HUES6 (cell line): ENCODE results near the gene CCDC120.

Experiments used
- H3K27ac ChIP-seq: 2 replicates; pipeline ENCODE4 v1.7.0; 2013; ENCODE audit warnings: low read depth, mild to moderate bottlenecking, low read length, inconsistent platforms
- H3K27me3 ChIP-seq: 2 replicates; pipeline ENCODE4 v1.6.1; 2013; ENCODE audit warnings: low read length; ENCODE audit not compliant: control insufficient read depth, insufficient read depth
- H3K36me3 ChIP-seq: 2 replicates; pipeline ENCODE4 v1.6.1; 2013; ENCODE audit warnings: low read length; ENCODE audit not compliant: control insufficient read depth, insufficient read depth
- H3K4me1 ChIP-seq: 2 replicates; pipeline ENCODE4 v1.6.1; 2013; ENCODE audit warnings: low read length; ENCODE audit not compliant: control insufficient read depth, insufficient read depth
- H3K4me3 ChIP-seq: 2 replicates; pipeline ENCODE4 v1.5.1; 2013; ENCODE audit warnings: low read depth, low read length
- H3K9ac ChIP-seq: one replicate; pipeline ENCODE4 v1.6.1; 2013; ENCODE audit warnings: mild to moderate bottlenecking, low read length
- H3K9me3 ChIP-seq: 2 replicates; pipeline ENCODE4 v1.6.1; 2013; ENCODE audit warnings: low read depth, low read length; ENCODE audit not compliant: control insufficient read depth, insufficient read depth

The CCDC120 gene

DNA sequence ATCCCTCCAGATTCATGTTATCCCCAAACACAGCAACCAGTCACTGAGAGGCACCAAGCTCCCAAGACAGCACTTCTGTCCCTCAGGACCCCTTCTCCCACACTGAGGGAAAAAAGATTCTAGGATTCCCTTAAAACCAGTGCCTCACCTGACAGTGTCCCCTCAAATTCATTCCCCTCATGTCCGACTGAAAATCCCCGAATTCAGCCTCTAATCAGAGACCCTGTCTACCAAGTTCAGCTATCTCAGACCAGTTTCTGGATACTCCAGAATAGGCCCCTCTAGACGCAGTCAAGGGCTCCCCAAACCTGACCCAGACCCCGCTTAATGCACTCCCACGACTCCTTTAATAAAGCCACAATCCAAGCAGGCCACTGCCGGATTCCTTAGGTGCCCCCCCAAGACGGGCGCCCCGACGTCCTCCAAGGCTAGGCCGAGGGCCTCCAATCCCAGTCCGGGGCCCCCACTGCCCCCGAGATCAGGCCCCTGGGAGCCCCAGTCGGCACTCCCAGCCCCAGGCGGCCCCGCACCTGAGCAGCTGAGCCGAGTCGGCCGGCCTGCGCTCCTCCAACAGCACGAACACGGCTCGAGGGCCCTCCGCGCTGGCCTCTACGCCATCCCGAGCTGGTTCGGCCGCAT lies 16.1 kb upstream of the CCDC120 start:
- peaks cover 19% of the 10 kb centered on the region for H3K36me3 ChIP-seq
- H3K4me1 ChIP-seq: peaks cover 16% of the 10 kb centered on the region
- peak overlapping the region; percentile 96 for H3K27ac ChIP-seq
- no peaks in the 10 kb centered on the region for H3K27me3 ChIP-seq
- peak overlapping the region; percentile 90 for H3K9ac ChIP-seq
- peak overlapping the region; percentile 91 for H3K4me3 ChIP-seq
- H3K9me3 ChIP-seq: peaks cover 4% of the 10 kb centered on the region; the same call in 1 of the 2 replicates

DNA sequence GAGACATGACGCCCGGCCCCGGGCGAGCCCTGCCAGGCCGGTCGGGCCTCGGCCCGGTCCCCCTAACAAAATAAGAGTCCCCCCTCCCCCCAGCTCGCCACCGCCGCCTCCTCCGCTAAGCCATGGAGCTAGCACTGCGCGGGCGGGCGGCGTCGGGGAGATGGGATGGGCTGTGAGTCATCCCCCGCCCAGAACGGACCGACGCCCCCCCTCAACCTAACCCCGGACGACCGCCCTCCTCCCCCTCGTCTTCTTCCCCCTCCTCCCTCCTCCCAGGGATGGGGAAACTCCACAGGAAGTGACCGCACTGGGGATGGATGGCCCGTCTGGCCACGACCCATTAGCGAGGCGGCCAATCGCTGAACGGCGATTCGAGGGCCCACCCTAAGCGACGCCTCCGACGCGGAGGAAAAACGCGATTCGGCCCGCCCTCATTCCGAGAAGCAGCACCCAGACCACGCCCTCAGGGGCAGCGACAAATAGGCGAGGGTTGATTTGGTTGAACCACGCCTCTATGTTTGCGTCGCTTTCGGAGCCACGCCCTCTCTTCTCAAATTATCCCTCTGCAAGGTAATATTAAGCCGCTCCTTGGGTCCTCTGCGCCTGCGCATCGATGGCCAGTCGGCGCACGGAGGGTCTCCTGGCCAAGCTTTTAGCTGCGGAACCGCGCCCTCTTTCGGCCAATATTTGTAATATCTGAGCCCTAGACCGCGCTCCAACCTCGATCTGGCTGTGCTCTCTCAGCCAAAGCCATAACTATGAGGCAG lies 15.4 kb upstream of the CCDC120 start, which contains the start of gene TFE3:
Gene TFE3 (minus strand): TSS at position 138 of the 767 bp plus-strand sequence. CDS start 131 bp downstream, at position 7.
- H3K36me3 ChIP-seq: peaks cover 12% of the 10 kb centered on the region
- H3K9me3 ChIP-seq: no peaks in the 10 kb centered on the region; the same call in 1 of the 2 replicates
- H3K27ac ChIP-seq: peak within 1 kb of the TSS; percentile 96
- no peaks in the 10 kb centered on the region for H3K27me3 ChIP-seq
- peak within 1 kb of the TSS; percentile 90 for H3K9ac ChIP-seq
- peaks cover 16% of the 10 kb centered on the region for H3K4me1 ChIP-seq
- H3K4me3 ChIP-seq: peak within 1 kb of the TSS; percentile 91

DNA sequence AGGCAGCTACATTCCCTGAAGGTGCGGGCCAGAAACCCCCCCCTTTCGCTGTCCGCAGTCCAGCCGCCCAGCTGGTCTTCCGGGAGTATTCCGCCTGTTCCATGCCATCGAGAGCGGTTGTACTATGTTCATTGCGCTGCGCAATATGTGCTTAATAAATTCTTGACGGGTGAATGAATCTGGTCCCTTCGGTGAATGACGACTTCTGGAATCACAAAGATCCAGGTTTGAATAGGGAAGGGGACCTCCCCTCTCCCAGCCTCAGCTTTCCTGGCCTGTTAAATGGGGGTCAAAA lies 14.9 kb upstream of the CCDC120 start:
- Histone ChIP-seq H3K9ac (peak overlapping the region; percentile 42), H3K27me3 (no peaks in the 10 kb centered on the region), H3K4me1 (peaks cover 12% of the 10 kb centered on the region), H3K4me3 (peak overlapping the region; percentile 52), H3K36me3 (peaks cover 7% of the 10 kb centered on the region), H3K27ac (no peak overlapping the region), H3K9me3 (no peaks in the 10 kb centered on the region; the same call in 1 of the 2 replicates)

DNA sequence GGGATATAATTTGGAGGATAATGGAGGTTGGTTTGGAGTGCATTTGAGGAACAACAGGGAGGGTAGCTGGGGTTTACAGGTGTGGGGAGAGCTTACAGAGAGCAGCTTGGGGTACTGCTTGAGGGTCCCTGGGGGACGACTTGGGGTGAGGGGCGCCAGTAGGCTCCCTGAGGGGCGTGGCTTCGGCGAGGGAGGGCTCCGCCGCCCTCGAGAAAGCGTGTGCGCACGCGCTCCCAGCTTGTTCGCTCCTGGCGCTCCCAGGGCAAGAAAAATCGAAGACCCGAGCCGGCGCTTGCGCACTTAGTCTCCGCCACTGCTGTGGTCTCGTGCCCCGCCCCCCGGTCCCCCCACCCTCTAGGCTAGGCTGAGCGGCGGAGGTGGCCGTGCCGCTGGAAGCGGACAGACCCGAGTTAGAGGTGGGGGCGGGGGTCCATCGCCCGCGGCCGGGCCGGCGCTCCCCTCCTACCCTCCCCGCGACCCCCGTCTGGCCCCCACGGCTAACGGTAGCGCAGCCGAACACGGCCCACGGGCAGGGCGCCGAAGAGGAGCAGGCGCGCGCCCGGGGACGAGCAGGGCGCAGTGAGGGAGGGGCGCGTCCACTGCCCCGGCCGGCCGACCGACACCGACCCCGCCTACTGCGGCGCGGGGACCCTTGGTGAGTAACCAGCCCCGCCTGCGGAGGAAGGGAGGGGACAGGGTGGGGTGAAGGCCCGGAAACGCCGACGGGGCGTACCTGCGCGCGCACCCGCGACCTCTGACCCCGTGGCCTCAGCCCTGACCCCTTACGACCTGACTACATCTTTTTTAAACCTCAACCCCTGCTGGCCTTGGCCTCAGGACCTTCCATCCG lies 5.4 kb upstream of the CCDC120 start:
- H3K9ac ChIP-seq: peak overlapping the region; percentile 51
- H3K27me3 ChIP-seq: no peaks in the 10 kb centered on the region
- H3K4me1 ChIP-seq: peaks cover 6% of the 10 kb centered on the region; the same call in 1 of the 2 replicates
- no peak overlapping the region for H3K27ac ChIP-seq
- peaks cover 14% of the 10 kb centered on the region; the same call in 1 of the 2 replicates for H3K9me3 ChIP-seq
- H3K36me3 ChIP-seq: no peaks in the 10 kb centered on the region
- peak overlapping the region; percentile 67 for H3K4me3 ChIP-seq

DNA sequence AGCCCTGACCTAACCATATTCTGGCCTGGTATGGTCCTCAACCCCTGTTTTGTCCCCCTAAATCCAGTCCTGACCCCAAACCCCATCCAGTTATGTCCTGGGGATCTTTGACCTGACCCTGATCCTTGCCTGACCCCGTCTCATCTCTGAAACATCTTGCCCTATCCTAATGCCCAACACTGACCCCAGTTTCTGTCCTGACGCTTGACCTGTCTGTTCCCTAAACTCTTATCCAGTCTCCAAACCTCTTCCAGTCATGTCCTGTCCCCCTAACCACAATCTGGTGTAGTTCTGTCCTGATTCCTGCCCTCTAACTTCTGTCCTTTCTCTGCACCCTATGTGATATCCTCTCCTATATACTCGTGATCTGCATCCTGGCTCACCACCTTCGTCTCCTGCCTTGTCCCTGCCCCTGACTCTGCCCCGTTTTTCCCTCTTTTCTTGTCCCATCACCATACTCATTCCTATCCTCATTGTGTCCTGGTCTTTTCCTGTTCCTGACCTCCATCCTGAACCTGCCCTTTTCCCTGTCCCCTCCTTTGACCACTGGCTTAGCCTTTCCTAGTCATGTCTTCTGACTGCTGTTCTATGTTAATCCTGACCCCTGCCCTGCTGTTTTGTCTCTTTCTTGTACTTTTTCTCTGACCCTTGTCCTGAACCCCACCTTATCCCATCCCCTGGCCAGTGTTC lies 4.6 kb upstream of the CCDC120 start:
- H3K36me3 ChIP-seq: no peaks in the 10 kb centered on the region
- H3K4me3 ChIP-seq: peak overlapping the region; percentile 67
- peaks cover 9% of the 10 kb centered on the region; the same call in 1 of the 2 replicates for H3K4me1 ChIP-seq
- H3K9me3 ChIP-seq: peaks cover 14% of the 10 kb centered on the region; the same call in 1 of the 2 replicates
- H3K27ac ChIP-seq: no peak overlapping the region
- H3K9ac ChIP-seq: no peak overlapping the region
- H3K27me3 ChIP-seq: no peaks in the 10 kb centered on the region

GRCh38 chrX:49059201-49059600 lies 402 bp downstream of the CCDC120 start:
- Histone ChIP-seq H3K4me3 (peak overlapping the region; percentile 56), H3K9ac (peak overlapping the region; percentile 57), H3K27ac (no peak overlapping the region), H3K27me3 (no peaks in the 10 kb centered on the region), H3K4me1 (peaks cover 5% of the 10 kb centered on the region; the same call in 1 of the 2 replicates), H3K36me3 (peaks cover 18% of the 10 kb centered on the region), H3K9me3 (peaks cover 10% of the 10 kb centered on the region; the same call in 1 of the 2 replicates)

GRCh38 chrX:49059681-49060085 lies 884 bp downstream of the CCDC120 start:
- peaks cover 22% of the 10 kb centered on the region for H3K36me3 ChIP-seq
- H3K4me3 ChIP-seq: peak overlapping the region; percentile 56
- H3K9me3 ChIP-seq: peaks cover 10% of the 10 kb centered on the region; the same call in 1 of the 2 replicates
- no peak overlapping the region for H3K27ac ChIP-seq
- peak overlapping the region; percentile 57 for H3K9ac ChIP-seq
- H3K27me3 ChIP-seq: no peaks in the 10 kb centered on the region
- peaks cover 5% of the 10 kb centered on the region; the same call in 1 of the 2 replicates for H3K4me1 ChIP-seq

DNA sequence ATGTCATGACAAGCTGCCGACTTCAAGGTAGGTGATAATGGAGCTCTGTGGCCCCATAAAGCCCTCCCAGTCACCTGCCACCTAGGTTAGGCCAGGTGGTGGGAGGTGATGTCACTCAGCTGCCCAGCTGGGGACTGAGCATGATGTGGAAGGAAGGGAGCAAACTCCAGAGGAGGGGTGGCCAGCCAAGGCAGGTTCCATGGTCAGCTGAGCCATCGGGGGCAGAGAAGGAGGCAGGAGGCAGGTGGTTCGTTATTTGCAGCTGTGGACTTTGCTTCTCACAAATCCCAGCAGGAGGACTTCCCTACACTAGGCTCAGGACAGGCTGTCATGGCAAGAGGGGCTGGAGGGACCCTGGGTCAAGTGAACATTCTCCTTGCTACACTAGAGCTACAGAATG lies 2.1 kb downstream of the CCDC120 start:
- Histone ChIP-seq H3K9me3 (peaks cover 5% of the 10 kb centered on the region; the same call in 1 of the 2 replicates), H3K4me1 (peaks cover 5% of the 10 kb centered on the region; the same call in 1 of the 2 replicates), H3K4me3 (no peak overlapping the region), H3K27ac (no peak overlapping the region), H3K27me3 (no peaks in the 10 kb centered on the region), H3K9ac (no peak overlapping the region), H3K36me3 (peaks cover 28% of the 10 kb centered on the region)

DNA sequence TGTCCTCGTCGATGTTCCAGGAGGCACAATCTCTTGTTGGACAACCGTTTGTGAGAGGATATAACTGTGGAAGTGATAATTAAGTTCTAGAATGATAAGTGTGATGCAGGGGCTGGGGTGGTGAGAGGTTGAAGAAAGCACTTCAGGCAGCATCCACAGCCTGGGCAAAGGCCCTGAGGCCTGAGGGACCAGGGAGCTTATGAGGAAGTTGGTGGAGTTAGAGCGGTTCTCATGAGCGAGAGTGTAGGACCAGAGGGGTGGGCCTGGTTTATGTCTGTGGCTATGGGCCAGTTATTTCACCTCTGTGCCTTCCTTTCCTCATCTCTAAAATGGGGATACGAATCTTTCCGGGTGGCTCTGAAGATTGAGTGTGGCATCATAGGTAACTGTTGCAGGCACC lies 2.7 kb downstream of the CCDC120 start:
- peaks cover 33% of the 10 kb centered on the region for H3K36me3 ChIP-seq
- no peaks in the 10 kb centered on the region for H3K27me3 ChIP-seq
- H3K9ac ChIP-seq: no peak overlapping the region
- peaks cover 5% of the 10 kb centered on the region; the same call in 1 of the 2 replicates for H3K9me3 ChIP-seq
- peaks cover 5% of the 10 kb centered on the region; the same call in 1 of the 2 replicates for H3K4me1 ChIP-seq
- no peak overlapping the region for H3K4me3 ChIP-seq
- no peak overlapping the region for H3K27ac ChIP-seq

DNA sequence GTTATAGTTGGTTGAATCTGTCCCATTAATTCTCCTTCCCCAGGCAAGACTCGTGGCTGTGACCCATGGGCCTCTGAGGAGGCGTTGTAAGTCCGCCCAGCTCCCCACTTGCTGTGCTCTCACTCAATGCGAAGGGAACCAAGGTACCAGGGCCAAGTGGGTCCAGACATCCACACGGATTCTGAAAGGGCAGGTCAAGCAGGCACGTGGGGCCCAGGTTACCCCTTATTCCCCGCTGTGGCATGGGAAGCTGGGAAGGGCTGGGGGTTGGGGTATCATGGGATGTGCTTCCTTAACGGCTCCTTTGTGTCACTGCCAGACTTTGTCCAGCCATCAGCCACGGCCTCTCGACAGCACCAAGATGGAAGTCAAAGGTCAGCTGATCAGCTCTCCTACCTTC lies 3.1 kb downstream of the CCDC120 start:
- Histone ChIP-seq H3K27me3 (no peaks in the 10 kb centered on the region), H3K4me1 (peaks cover 5% of the 10 kb centered on the region; the same call in 1 of the 2 replicates), H3K9me3 (peaks cover 5% of the 10 kb centered on the region; the same call in 1 of the 2 replicates), H3K9ac (no peak overlapping the region), H3K27ac (no peak overlapping the region), H3K4me3 (no peak overlapping the region), H3K36me3 (peaks cover 33% of the 10 kb centered on the region)
